ENCODE measurements around the gene MDM2.

Gene MDM2

GRCh38 chr12:68772714-68773113 is 35.3 kb upstream of the MDM2 start:
- H2AFZ ChIP-seq (ENCODE audit: low read depth, low read length): no peak overlapping the region

GRCh38 chr12:68773582-68773981 is 34.4 kb upstream of the MDM2 start:
- H3K4me1 ChIP-seq (ENCODE audit: insufficient read depth, low read length): no peaks in the 10 kb centered on the region
- no peak overlapping the region for H3K4me3 ChIP-seq (ENCODE audit: low read length)
- H2AFZ ChIP-seq (ENCODE audit: low read depth, low read length): no peak overlapping the region
- H3K36me3 ChIP-seq (ENCODE audit: insufficient read depth, low read length): no peaks in the 10 kb centered on the region
- H3K9me3 ChIP-seq (ENCODE audit: low read length): no peaks in the 10 kb centered on the region
- no peaks in the 10 kb centered on the region for H3K27me3 ChIP-seq (ENCODE audit: insufficient read depth, low read length)

More at GRCh38 chr12:68772714-68773113, 35.3 kb upstream of the MDM2 start:
- H3K27me3 ChIP-seq (ENCODE audit: insufficient read depth, low read length): no peaks in the 10 kb centered on the region
- no peaks in the 10 kb centered on the region for H3K36me3 ChIP-seq (ENCODE audit: insufficient read depth, low read length)
- H3K4me1 ChIP-seq (ENCODE audit: insufficient read depth, low read length): no peaks in the 10 kb centered on the region
- no peaks in the 10 kb centered on the region for H3K9me3 ChIP-seq (ENCODE audit: low read length)
- H3K4me3 ChIP-seq (ENCODE audit: low read length): no peak overlapping the region

GRCh38 chr12:68775121-68775630 is 32.8 kb upstream of the MDM2 start:
- no peak overlapping the region for H3K4me3 ChIP-seq (ENCODE audit: low read length)
- no peaks in the 10 kb centered on the region for H3K36me3 ChIP-seq (ENCODE audit: insufficient read depth, low read length)
- H3K4me1 ChIP-seq (ENCODE audit: insufficient read depth, low read length): no peaks in the 10 kb centered on the region
- H2AFZ ChIP-seq (ENCODE audit: low read depth, low read length): no peak overlapping the region
- no peaks in the 10 kb centered on the region for H3K9me3 ChIP-seq (ENCODE audit: low read length)
- H3K27me3 ChIP-seq (ENCODE audit: insufficient read depth, low read length): no peaks in the 10 kb centered on the region

- H3K9me3 ChIP-seq (ENCODE audit: low read length): no peaks in the 10 kb centered on the region
- H3K4me1 ChIP-seq (ENCODE audit: insufficient read depth, low read length): no peaks in the 10 kb centered on the region
- no peaks in the 10 kb centered on the region for H3K36me3 ChIP-seq (ENCODE audit: insufficient read depth, low read length)
- no peak overlapping the region for H3K4me3 ChIP-seq (ENCODE audit: low read length)
- H2AFZ ChIP-seq (ENCODE audit: low read depth, low read length): no peak overlapping the region
- no peaks in the 10 kb centered on the region for H3K27me3 ChIP-seq (ENCODE audit: insufficient read depth, low read length)
These were observed 30.9 kb upstream of the MDM2 start for GRCh38 chr12:68776976-68777610.

DNA sequence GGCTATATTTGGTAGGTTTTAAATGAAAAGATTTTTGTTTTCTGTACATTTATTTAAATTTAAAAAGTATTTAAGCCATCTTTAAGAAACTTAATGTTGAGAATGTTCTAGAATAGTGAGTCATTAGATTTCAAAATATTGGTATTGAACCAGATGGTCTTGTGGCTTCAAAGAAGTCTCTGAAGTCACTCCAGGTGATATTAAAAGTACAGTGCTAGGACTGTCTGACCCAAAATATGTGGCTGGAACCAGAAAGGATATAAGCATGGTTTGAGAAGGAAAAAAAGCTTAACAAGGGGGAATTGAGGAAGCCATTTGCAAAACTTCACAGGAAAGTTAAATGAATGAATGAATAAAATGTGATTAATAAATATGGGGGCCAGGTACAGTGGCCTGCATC is 28.7 kb upstream of the MDM2 start:
- Histone ChIP-seq H3K27me3 (ENCODE audit: insufficient read depth, low read length) (no peaks in the 10 kb centered on the region), H3K4me3 (ENCODE audit: low read length) (no peak overlapping the region), H3K9me3 (ENCODE audit: low read length) (no peaks in the 10 kb centered on the region)

DNA sequence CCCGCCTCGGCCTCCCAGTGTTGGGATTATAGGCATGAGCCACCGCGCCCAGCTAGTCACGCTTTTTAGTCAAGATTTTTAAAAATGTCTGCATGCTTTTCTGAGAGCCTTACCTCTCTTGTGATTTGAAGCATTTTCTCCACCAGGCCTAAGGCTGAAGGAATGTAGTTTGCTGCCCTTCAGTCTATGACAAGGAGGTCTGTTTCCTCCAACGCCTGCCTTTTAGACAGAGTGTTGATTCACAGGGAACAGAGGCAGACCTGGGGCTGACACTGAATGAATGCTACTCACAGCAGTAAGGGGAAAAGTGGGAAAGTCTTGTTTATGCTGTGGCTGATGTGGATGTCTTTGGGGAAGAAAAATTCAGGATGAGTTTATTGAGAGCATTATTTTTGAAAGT is 27.2 kb upstream of the MDM2 start:
- Histone ChIP-seq H3K4me1 (ENCODE audit: insufficient read depth, low read length) (no peaks in the 10 kb centered on the region), H3K36me3 (ENCODE audit: insufficient read depth, low read length) (no peaks in the 10 kb centered on the region), H2AFZ (ENCODE audit: low read depth, low read length) (no peak overlapping the region), H3K9me3 (ENCODE audit: low read length) (no peaks in the 10 kb centered on the region), H3K27me3 (ENCODE audit: insufficient read depth, low read length) (no peaks in the 10 kb centered on the region), H3K4me3 (ENCODE audit: low read length) (no peak overlapping the region)

More for the DNA sequence above, 28.7 kb upstream of the MDM2 start:
- no peaks in the 10 kb centered on the region for H3K4me1 ChIP-seq (ENCODE audit: insufficient read depth, low read length)
- H3K36me3 ChIP-seq (ENCODE audit: insufficient read depth, low read length): no peaks in the 10 kb centered on the region
- no peak overlapping the region for H2AFZ ChIP-seq (ENCODE audit: low read depth, low read length)

GRCh38 chr12:68781728-68782127 is 26.2 kb upstream of the MDM2 start:
- H3K4me3 ChIP-seq (ENCODE audit: low read length): no peak overlapping the region
- no peaks in the 10 kb centered on the region for H3K9me3 ChIP-seq (ENCODE audit: low read length)
- H3K36me3 ChIP-seq (ENCODE audit: insufficient read depth, low read length): no peaks in the 10 kb centered on the region
- no peaks in the 10 kb centered on the region for H3K4me1 ChIP-seq (ENCODE audit: insufficient read depth, low read length)
- H3K27me3 ChIP-seq (ENCODE audit: insufficient read depth, low read length): no peaks in the 10 kb centered on the region
- no peak overlapping the region for H2AFZ ChIP-seq (ENCODE audit: low read depth, low read length)

- H3K4me1 ChIP-seq (ENCODE audit: insufficient read depth, low read length): peaks cover 3% of the 10 kb centered on the region
- no peaks in the 10 kb centered on the region for H3K9me3 ChIP-seq (ENCODE audit: low read length)
- no peaks in the 10 kb centered on the region for H3K27me3 ChIP-seq (ENCODE audit: insufficient read depth, low read length)
- H3K36me3 ChIP-seq (ENCODE audit: insufficient read depth, low read length): no peaks in the 10 kb centered on the region
- no peak overlapping the region for H3K4me3 ChIP-seq (ENCODE audit: low read length)
- H2AFZ ChIP-seq (ENCODE audit: low read depth, low read length): no peak overlapping the region
These were observed 24.0 kb upstream of the MDM2 start for GRCh38 chr12:68784015-68784414.

GRCh38 chr12:68785358-68785757 is 22.6 kb upstream of the MDM2 start:
- Histone ChIP-seq H3K4me1 (ENCODE audit: insufficient read depth, low read length) (peaks cover 3% of the 10 kb centered on the region), H3K9me3 (ENCODE audit: low read length) (no peaks in the 10 kb centered on the region), H2AFZ (ENCODE audit: low read depth, low read length) (no peak overlapping the region), H3K36me3 (ENCODE audit: insufficient read depth, low read length) (no peaks in the 10 kb centered on the region), H3K27me3 (ENCODE audit: insufficient read depth, low read length) (no peaks in the 10 kb centered on the region), H3K4me3 (ENCODE audit: low read length) (no peak overlapping the region)

DNA sequence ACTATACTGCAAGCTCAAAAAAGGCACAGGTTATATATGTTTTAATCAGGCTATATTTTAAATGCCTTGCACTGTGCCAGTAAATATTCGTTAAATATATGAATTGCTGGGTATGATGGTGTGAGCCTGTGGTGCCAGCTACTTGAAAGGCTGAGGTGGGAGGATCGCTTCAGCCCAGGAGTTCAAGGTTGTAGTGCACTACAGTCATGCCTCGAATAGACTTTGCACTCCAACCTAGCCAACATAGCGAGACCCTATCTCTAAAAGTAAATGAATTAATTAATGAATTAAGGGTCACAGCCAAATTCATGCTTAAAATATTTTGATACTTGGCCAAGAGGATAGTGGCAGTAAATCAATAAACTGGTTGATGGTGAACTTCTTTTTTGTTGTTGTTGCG is 22.2 kb upstream of the MDM2 start:
- H3K4me1 ChIP-seq (ENCODE audit: insufficient read depth, low read length): peaks cover 3% of the 10 kb centered on the region
- no peaks in the 10 kb centered on the region for H3K36me3 ChIP-seq (ENCODE audit: insufficient read depth, low read length)
- H3K27me3 ChIP-seq (ENCODE audit: insufficient read depth, low read length): no peaks in the 10 kb centered on the region
- H2AFZ ChIP-seq (ENCODE audit: low read depth, low read length): no peak overlapping the region
- no peak overlapping the region for H3K4me3 ChIP-seq (ENCODE audit: low read length)
- H3K9me3 ChIP-seq (ENCODE audit: low read length): no peaks in the 10 kb centered on the region

- no peaks in the 10 kb centered on the region for H3K36me3 ChIP-seq (ENCODE audit: insufficient read depth, low read length)
- no peak overlapping the region for H3K4me3 ChIP-seq (ENCODE audit: low read length)
- H3K27me3 ChIP-seq (ENCODE audit: insufficient read depth, low read length): no peaks in the 10 kb centered on the region
- H3K4me1 ChIP-seq (ENCODE audit: insufficient read depth, low read length): peaks cover 3% of the 10 kb centered on the region
- H2AFZ ChIP-seq (ENCODE audit: low read depth, low read length): no peak overlapping the region
- no peaks in the 10 kb centered on the region for H3K9me3 ChIP-seq (ENCODE audit: low read length)
These were observed 21.0 kb upstream of the MDM2 start for GRCh38 chr12:68786929-68787328.

DNA sequence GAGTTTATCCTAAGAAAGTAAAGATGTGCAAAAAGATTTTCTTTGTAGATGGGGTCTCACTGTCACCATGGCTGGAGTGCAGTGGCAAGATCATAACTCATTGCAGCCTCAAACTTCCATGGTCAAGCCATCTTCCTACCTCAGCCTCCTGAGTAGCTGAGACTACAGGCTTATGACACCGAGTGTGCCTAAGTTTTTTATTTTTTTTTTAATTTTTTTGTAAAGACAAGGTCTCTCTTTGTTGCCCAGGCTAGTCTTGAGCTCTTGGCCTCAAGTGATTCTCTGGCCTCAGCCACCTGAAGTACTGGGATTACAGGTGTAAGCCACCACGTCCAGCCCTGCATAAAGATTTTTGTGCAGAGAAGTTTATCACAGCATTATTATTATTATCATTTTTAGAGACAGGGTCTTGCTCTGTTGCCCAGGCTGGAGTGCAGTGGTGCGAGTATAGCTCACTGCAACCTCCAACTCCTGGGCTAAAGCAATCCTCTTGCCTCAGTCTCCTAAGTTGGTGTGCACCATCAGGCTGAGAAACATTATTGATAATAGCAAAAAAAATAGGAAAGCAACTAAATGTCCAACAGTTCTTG is 19.3 kb upstream of the MDM2 start:
- peaks cover 3% of the 10 kb centered on the region for H3K4me1 ChIP-seq (ENCODE audit: insufficient read depth, low read length)
- H3K9me3 ChIP-seq (ENCODE audit: low read length): no peaks in the 10 kb centered on the region
- no peaks in the 10 kb centered on the region for H3K27me3 ChIP-seq (ENCODE audit: insufficient read depth, low read length)
- H3K4me3 ChIP-seq (ENCODE audit: low read length): no peak overlapping the region
- no peak overlapping the region for H2AFZ ChIP-seq (ENCODE audit: low read depth, low read length)
- no peaks in the 10 kb centered on the region for H3K36me3 ChIP-seq (ENCODE audit: insufficient read depth, low read length)

GRCh38 chr12:68789144-68789878 is 18.7 kb upstream of the MDM2 start:
- H3K27me3 ChIP-seq (ENCODE audit: insufficient read depth, low read length): no peaks in the 10 kb centered on the region
- no peak overlapping the region for H3K4me3 ChIP-seq (ENCODE audit: low read length)
- H3K4me1 ChIP-seq (ENCODE audit: insufficient read depth, low read length): peaks cover 3% of the 10 kb centered on the region
- H2AFZ ChIP-seq (ENCODE audit: low read depth, low read length): no peak overlapping the region
- no peaks in the 10 kb centered on the region for H3K9me3 ChIP-seq (ENCODE audit: low read length)
- no peaks in the 10 kb centered on the region for H3K36me3 ChIP-seq (ENCODE audit: insufficient read depth, low read length)

Data from neuron (in vitro differentiated cells).